ENCODE data around the gene NTRK2.

Gene NTRK2

GRCh38 chr9:84669288-84670137, at the start of gene NTRK2:
Gene NTRK2 (plus strand): TSS chr9:84669729. CDS start chr9:84670749, 1,020 bp downstream.
- DNase-seq (ENCODE audit: extremely low spot score, insufficient read length, low read depth) (no peak), FAIRE-seq (no peak)

GRCh38 chr9:84620338-84620737, 49.2 kb upstream of the NTRK2 start:
- FAIRE-seq (no peak), DNase-seq (ENCODE audit: extremely low spot score, insufficient read length, low read depth) (no peak)

- FAIRE-seq (no peak), DNase-seq (ENCODE audit: extremely low spot score, insufficient read length, low read depth) (no peak)
Measured at GRCh38 chr9:84621811-84622210, 47.7 kb upstream of the NTRK2 start.

GRCh38 chr9:84622981-84623380, 46.5 kb upstream of the NTRK2 start:
- FAIRE-seq: no peak

GRCh38 chr9:84636436-84636835, 33.1 kb upstream of the NTRK2 start:
- FAIRE-seq: no peak
- DNase-seq (ENCODE audit: extremely low spot score, insufficient read length, low read depth): no peak

More at GRCh38 chr9:84622981-84623380, 46.5 kb upstream of the NTRK2 start:
- DNase-seq (ENCODE audit: extremely low spot score, insufficient read length, low read depth): no peak

- FAIRE-seq (no peak), DNase-seq (ENCODE audit: extremely low spot score, insufficient read length, low read depth) (no peak)
Measured at GRCh38 chr9:84642553-84643141, 26.9 kb upstream of the NTRK2 start.

GRCh38 chr9:84647699-84648098, 21.8 kb upstream of the NTRK2 start:
- DNase-seq (ENCODE audit: extremely low spot score, insufficient read length, low read depth) (no peak), FAIRE-seq (no peak)

- FAIRE-seq (no peak), DNase-seq (ENCODE audit: extremely low spot score, insufficient read length, low read depth) (no peak)
Measured at GRCh38 chr9:84652496-84653120, 16.9 kb upstream of the NTRK2 start.

GRCh38 chr9:84655447-84655846, 14.1 kb upstream of the NTRK2 start:
- no peak for FAIRE-seq
- no peak for DNase-seq (ENCODE audit: extremely low spot score, insufficient read length, low read depth)

- FAIRE-seq (no peak), DNase-seq (ENCODE audit: extremely low spot score, insufficient read length, low read depth) (no peak)
Measured at GRCh38 chr9:84659313-84659712, 10.2 kb upstream of the NTRK2 start.

GRCh38 chr9:84659773-84660172, 9.8 kb upstream of the NTRK2 start:
- DNase-seq (ENCODE audit: extremely low spot score, insufficient read length, low read depth): no peak
- FAIRE-seq: no peak

GRCh38 chr9:84667571-84668195, 1.8 kb upstream of the NTRK2 start:
- FAIRE-seq: peak; percentile 54
- no peak for DNase-seq (ENCODE audit: extremely low spot score, insufficient read length, low read depth)

GRCh38 chr9:84668196-84669012, 1.1 kb upstream of the NTRK2 start:
- peak; percentile 69 for FAIRE-seq
- DNase-seq (ENCODE audit: extremely low spot score, insufficient read length, low read depth): peak; percentile 53

GRCh38 chr9:84669013-84669287, 579 bp upstream of the NTRK2 start:
- DNase-seq (ENCODE audit: extremely low spot score, insufficient read length, low read depth) (no peak), FAIRE-seq (no peak)

GRCh38 chr9:84670138-84671041, 861 bp downstream of the NTRK2 start:
- no peak for DNase-seq (ENCODE audit: extremely low spot score, insufficient read length, low read depth)
- no peak for FAIRE-seq

- no peak for DNase-seq (ENCODE audit: extremely low spot score, insufficient read length, low read depth)
- FAIRE-seq: no peak
Measured at GRCh38 chr9:84671586-84672521, 2.3 kb downstream of the NTRK2 start.

- DNase-seq (ENCODE audit: extremely low spot score, insufficient read length, low read depth): no peak
- no peak for FAIRE-seq
Measured at GRCh38 chr9:84673806-84674205, 4.3 kb downstream of the NTRK2 start.

- no peak for DNase-seq (ENCODE audit: extremely low spot score, insufficient read length, low read depth)
- FAIRE-seq: no peak
Measured at GRCh38 chr9:84677080-84677479, 7.6 kb downstream of the NTRK2 start.
